HepG2 (cell line): ENCODE results near the gene TADA2B. TPM values are rescaled to one million over a fixed set of nuclear protein-coding genes. Genes with fewer than 3 reads are reported as not detected.

Source experiments
- CHD2 ChIP-seq: IDR thresholded peaks from 2 replicates; pipeline ENCODE4 v1.6.1; 2011; ENCODE audit warnings: low read depth, low read length, improper control_type of control experiment
- HNF4G ChIP-seq, 2 experiments: sonication (generic) in 1 of 2; formaldehyde crosslinking in 1 of 2; IDR thresholded peaks; 2 replicates each; pipeline versions ENCODE4 v1.4.0 to v1.6.1; 2011 to 2020; ENCODE audit warnings: borderline replicate concordance in 2 of 2, low read depth in 2 of 2, mild to moderate bottlenecking in 2 of 2, low read length in 1 of 2, missing genetic modification reagents in 1 of 2, moderate library complexity in 1 of 2
- HNRNPL ChIP-seq: fragments of 200-400 bp; formaldehyde crosslinking; IDR thresholded peaks from 2 replicates; pipeline ENCODE4 v1.6.1; 2017; ENCODE audit warnings: mild to moderate bottlenecking, low read depth, low read length
- JUN ChIP-seq: sonication (generic); formaldehyde crosslinking; IDR thresholded peaks from 2 replicates; pipeline ENCODE4 v1.4.0; 2020; ENCODE audit warnings: mild to moderate bottlenecking, missing genetic modification reagents
- JUND ChIP-seq: sonication (generic); formaldehyde crosslinking; IDR thresholded peaks from 2 replicates; pipeline ENCODE4 v1.8.0; 2022; ENCODE audit warnings: mild to moderate bottlenecking, missing genetic modification reagents
- KLF16 ChIP-seq, 2 experiments: sonication (generic) in 1 of 2; formaldehyde crosslinking in 1 of 2; IDR thresholded peaks; 2 replicates each; pipeline versions ENCODE4 v1.6.1 to v1.8.0; 2016 to 2023; ENCODE audit warnings: missing genetic modification reagents in 2 of 2, missing compliant biosample characterization in 1 of 2
- MTF1 ChIP-seq: sonication (generic); formaldehyde crosslinking; IDR thresholded peaks from 2 replicates; pipeline ENCODE4 v1.5.0; 2020; ENCODE audit warnings: missing genetic modification reagents
- MYNN ChIP-seq: sonication (generic); formaldehyde crosslinking; IDR thresholded peaks from 2 replicates; pipeline ENCODE4 v1.4.0; 2020; ENCODE audit warnings: mild to moderate bottlenecking, low read depth, missing genetic modification reagents
- NR3C1 ChIP-seq: sonication (generic); formaldehyde crosslinking; IDR thresholded peaks from 2 replicates; pipeline ENCODE4 v1.4.0; 2020; ENCODE audit warnings: missing genetic modification reagents
- PHB2 ChIP-seq: fragments of 450-650 bp; IDR thresholded peaks from 2 replicates; pipeline ENCODE4 v1.6.1; 2018; ENCODE audit not compliant: partially characterized antibody
- PPARG ChIP-seq: conservative IDR thresholded peaks from 2 replicates; pipeline ENCODE4 v1.6.1; 2016; ENCODE audit warnings: missing biosample characterization, missing genetic modification reagents
- RBM22 ChIP-seq: fragments of 200-400 bp; formaldehyde crosslinking; optimal IDR thresholded peaks from 2 replicates; pipeline ENCODE3; 2017; ENCODE audit warnings: mild to moderate bottlenecking, low read length, moderate library complexity
- SMARCE1 ChIP-seq: fragments of 450-650 bp; IDR thresholded peaks from 2 replicates; pipeline ENCODE4 v1.6.1; 2017; ENCODE audit warnings: borderline replicate concordance
- TBP ChIP-seq: sonication (generic); formaldehyde crosslinking; IDR thresholded peaks from 2 replicates; pipeline ENCODE4 v1.5.0; 2020; ENCODE audit warnings: missing genetic modification reagents
- TSC22D2 ChIP-seq: sonication (generic); formaldehyde crosslinking; IDR thresholded peaks from 2 replicates; pipeline ENCODE4 v1.5.1; 2020; ENCODE audit warnings: missing genetic modification reagents, mild to moderate bottlenecking, borderline replicate concordance
- YEATS2 ChIP-seq: sonication (generic); formaldehyde crosslinking; IDR thresholded peaks from 2 replicates; pipeline ENCODE4 v1.4.0; 2020; ENCODE audit warnings: missing genetic modification reagents, borderline replicate concordance
- ZBTB42 ChIP-seq: sonication (generic); formaldehyde crosslinking; IDR thresholded peaks from 2 replicates; pipeline ENCODE4 v1.5.0; 2020; ENCODE audit warnings: mild to moderate bottlenecking, missing genetic modification reagents
- ZNF235 ChIP-seq: sonication (generic); formaldehyde crosslinking; IDR thresholded peaks from 2 replicates; pipeline ENCODE4 v1.8.1; 2023; ENCODE audit warnings: mild to moderate bottlenecking, missing genetic modification reagents, borderline replicate concordance
- ZNF24 ChIP-seq: fragments of 450-650 bp; IDR thresholded peaks from 2 replicates; pipeline ENCODE4 v1.6.1; 2017; ENCODE audit warnings: antibody characterized with exemption, mild to moderate bottlenecking
- ZNF674 ChIP-seq: sonication (generic); formaldehyde crosslinking; IDR thresholded peaks from 2 replicates; pipeline ENCODE4 v1.5.0; 2020; ENCODE audit warnings: low read depth, mild to moderate bottlenecking, missing genetic modification reagents
- ZNF784 ChIP-seq: sonication (generic); formaldehyde crosslinking; IDR thresholded peaks from 2 replicates; pipeline ENCODE4 v1.5.1; 2020; ENCODE audit warnings: missing genetic modification reagents, mild to moderate bottlenecking, borderline replicate concordance
- polyA plus RNA-seq, 8 experiments: library from polyadenylated mRNA; depleted of rRNA in 3 of 8; stranded (reverse) in 7 of 8; unstranded in 1 of 8; fragments of >200 nt; fragmentation: Illumina TruSeq in 4 of 8; extraction: Trizol in 4 of 8; gene quantifications; 2 replicates each; pipeline versions ENCODE4 v1.2.1 to v1.2.3, GENCODE V29; 2011 to 2016; ENCODE audit warnings: low read depth in 4 of 8, missing spikeins in 1 of 8, mixed read lengths in 1 of 8; ENCODE audit not compliant: insufficient read depth in 1 of 8
- total RNA-seq, 5 experiments: library from RNA; depleted of rRNA; stranded (reverse); fragments of >200 nt; fragmentation: Illumina TruSeq; extraction: Trizol; gene quantifications; 2 replicates each; pipeline ENCODE4 v1.2.3, GENCODE V29; 2016; ENCODE audit warnings: low read depth in 1 of 5
- TF ChIP-seq, protein P1 (sequence below): sonication (generic); formaldehyde crosslinking; IDR thresholded peaks from 2 replicates; pipeline ENCODE4 v1.4.0; 2020; ENCODE audit warnings: missing genetic modification reagents
- TF ChIP-seq, protein P2 (sequence below): sonication (generic); formaldehyde crosslinking; IDR thresholded peaks from 2 replicates; pipeline ENCODE4 v1.4.0; 2020; ENCODE audit warnings: missing genetic modification reagents
- TF ChIP-seq, protein P3 (sequence below): sonication (generic); formaldehyde crosslinking; IDR thresholded peaks from 2 replicates; pipeline ENCODE4 v1.9.0; 2021; ENCODE audit warnings: missing genetic modification reagents, borderline replicate concordance

The TADA2B gene
- total and polyA plus RNA-seq, 2 of the 13 experiments (the other 11 are each of a cell fraction or from before 2014, with no cell fraction given): 4.6 to 8.9 TPM

- TF ChIP-seq, protein P1, sequence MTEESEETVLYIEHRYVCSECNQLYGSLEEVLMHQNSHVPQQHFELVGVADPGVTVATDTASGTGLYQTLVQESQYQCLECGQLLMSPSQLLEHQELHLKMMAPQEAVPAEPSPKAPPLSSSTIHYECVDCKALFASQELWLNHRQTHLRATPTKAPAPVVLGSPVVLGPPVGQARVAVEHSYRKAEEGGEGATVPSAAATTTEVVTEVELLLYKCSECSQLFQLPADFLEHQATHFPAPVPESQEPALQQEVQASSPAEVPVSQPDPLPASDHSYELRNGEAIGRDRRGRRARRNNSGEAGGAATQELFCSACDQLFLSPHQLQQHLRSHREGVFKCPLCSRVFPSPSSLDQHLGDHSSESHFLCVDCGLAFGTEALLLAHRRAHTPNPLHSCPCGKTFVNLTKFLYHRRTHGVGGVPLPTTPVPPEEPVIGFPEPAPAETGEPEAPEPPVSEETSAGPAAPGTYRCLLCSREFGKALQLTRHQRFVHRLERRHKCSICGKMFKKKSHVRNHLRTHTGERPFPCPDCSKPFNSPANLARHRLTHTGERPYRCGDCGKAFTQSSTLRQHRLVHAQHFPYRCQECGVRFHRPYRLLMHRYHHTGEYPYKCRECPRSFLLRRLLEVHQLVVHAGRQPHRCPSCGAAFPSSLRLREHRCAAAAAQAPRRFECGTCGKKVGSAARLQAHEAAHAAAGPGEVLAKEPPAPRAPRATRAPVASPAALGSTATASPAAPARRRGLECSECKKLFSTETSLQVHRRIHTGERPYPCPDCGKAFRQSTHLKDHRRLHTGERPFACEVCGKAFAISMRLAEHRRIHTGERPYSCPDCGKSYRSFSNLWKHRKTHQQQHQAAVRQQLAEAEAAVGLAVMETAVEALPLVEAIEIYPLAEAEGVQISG (CRISPR knock-in tag): peak; percentile 35; the same call in 1 of the 2 replicates
- TF ChIP-seq HNF4G (IDR thresholded peaks at IDR 0.05; ENCODE audit: borderline replicate concordance, low read depth, low read length) (no peak), HNF4G (CRISPR knock-in tag; IDR thresholded peaks at IDR 0.05; ENCODE audit: borderline replicate concordance, low read depth) (no peak), TSC22D2 (CRISPR knock-in tag) (no peak), SMARCE1 (no peak), TBP (CRISPR knock-in tag) (no peak), MYNN (CRISPR knock-in tag) (no peak), ZNF784 (CRISPR knock-in tag) (no peak), ZNF24 (no peak), PHB2 (no peak), ZBTB42 (no peak), CHD2 (no peak), ZNF235 (CRISPR knock-in tag) (no peak), JUN (CRISPR knock-in tag) (no peak), NR3C1 (CRISPR knock-in tag) (no peak), YEATS2 (no peak), JUND (no peak), HNRNPL (no peak), PPARG (no peak), KLF16 (CRISPR knock-in tag; IDR thresholded peaks at IDR 0.05) (no peak), ZNF674 (CRISPR knock-in tag) (no peak), MTF1 (CRISPR knock-in tag) (no peak), RBM22 (no peak)
- TF ChIP-seq, protein P2, sequence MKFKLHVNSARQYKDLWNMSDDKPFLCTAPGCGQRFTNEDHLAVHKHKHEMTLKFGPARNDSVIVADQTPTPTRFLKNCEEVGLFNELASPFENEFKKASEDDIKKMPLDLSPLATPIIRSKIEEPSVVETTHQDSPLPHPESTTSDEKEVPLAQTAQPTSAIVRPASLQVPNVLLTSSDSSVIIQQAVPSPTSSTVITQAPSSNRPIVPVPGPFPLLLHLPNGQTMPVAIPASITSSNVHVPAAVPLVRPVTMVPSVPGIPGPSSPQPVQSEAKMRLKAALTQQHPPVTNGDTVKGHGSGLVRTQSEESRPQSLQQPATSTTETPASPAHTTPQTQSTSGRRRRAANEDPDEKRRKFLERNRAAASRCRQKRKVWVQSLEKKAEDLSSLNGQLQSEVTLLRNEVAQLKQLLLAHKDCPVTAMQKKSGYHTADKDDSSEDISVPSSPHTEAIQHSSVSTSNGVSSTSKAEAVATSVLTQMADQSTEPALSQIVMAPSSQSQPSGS (CRISPR knock-in tag): no peak
- TF ChIP-seq, protein P3, sequence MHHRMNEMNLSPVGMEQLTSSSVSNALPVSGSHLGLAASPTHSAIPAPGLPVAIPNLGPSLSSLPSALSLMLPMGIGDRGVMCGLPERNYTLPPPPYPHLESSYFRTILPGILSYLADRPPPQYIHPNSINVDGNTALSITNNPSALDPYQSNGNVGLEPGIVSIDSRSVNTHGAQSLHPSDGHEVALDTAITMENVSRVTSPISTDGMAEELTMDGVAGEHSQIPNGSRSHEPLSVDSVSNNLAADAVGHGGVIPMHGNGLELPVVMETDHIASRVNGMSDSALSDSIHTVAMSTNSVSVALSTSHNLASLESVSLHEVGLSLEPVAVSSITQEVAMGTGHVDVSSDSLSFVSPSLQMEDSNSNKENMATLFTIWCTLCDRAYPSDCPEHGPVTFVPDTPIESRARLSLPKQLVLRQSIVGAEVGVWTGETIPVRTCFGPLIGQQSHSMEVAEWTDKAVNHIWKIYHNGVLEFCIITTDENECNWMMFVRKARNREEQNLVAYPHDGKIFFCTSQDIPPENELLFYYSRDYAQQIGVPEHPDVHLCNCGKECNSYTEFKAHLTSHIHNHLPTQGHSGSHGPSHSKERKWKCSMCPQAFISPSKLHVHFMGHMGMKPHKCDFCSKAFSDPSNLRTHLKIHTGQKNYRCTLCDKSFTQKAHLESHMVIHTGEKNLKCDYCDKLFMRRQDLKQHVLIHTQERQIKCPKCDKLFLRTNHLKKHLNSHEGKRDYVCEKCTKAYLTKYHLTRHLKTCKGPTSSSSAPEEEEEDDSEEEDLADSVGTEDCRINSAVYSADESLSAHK (CRISPR knock-in tag): no peak
Observed at GRCh38 chr4:7075962-7076695, 33.0 kb downstream of the TADA2B start (continued).
